NCI-H187 treated with DMSO at 0.1 percent for 48 hours (cell line): ENCODE data around the gene KLF7.
A peak's percentile ranks its signal among the peaks of the same experiment; 100 is the strongest.

ENCODE experiments used
- DNase-seq: peaks from one replicate; lab custom pipeline; 2025; lab: John Stamatoyannopoulos, UW

KLF7 gene

GRCh38 chr2:207092818-207093217 is 72.9 kb downstream of the KLF7 start:
- no peak for DNase-seq

GRCh38 chr2:207091928-207092327 is 73.8 kb downstream of the KLF7 start:
- no peak for DNase-seq

GRCh38 chr2:207091176-207091575 is 74.6 kb downstream of the KLF7 start:
- no peak for DNase-seq

- no peak for DNase-seq
Observed at GRCh38 chr2:207090389-207090788, 75.4 kb downstream of the KLF7 start.

GRCh38 chr2:207088839-207089238 is 76.9 kb downstream of the KLF7 start:
- peak; percentile 34 for DNase-seq

GRCh38 chr2:207088276-207088675 is 77.5 kb downstream of the KLF7 start:
- peak; percentile 64 for DNase-seq

GRCh38 chr2:207087046-207087902 is 78.5 kb downstream of the KLF7 start:
- DNase-seq: no peak

GRCh38 chr2:207086136-207086535 is 79.6 kb downstream of the KLF7 start:
- DNase-seq: no peak

GRCh38 chr2:207085110-207085509 is 80.6 kb downstream of the KLF7 start:
- no peak for DNase-seq

- no peak for DNase-seq
Observed at GRCh38 chr2:207083361-207084110, 82.2 kb downstream of the KLF7 start.

- no peak for DNase-seq
Observed at GRCh38 chr2:207082619-207083018, 83.1 kb downstream of the KLF7 start.

- no peak for DNase-seq
Observed at GRCh38 chr2:207078186-207078798, 87.5 kb downstream of the KLF7 start.

- DNase-seq: no peak
Observed at GRCh38 chr2:207077266-207077665, 88.5 kb downstream of the KLF7 start.

- DNase-seq: no peak
Observed at GRCh38 chr2:207075456-207075855, 90.3 kb downstream of the KLF7 start.

- DNase-seq: no peak
Observed at GRCh38 chr2:207073801-207074678, 91.7 kb downstream of the KLF7 start.

- DNase-seq: no peak
Observed at GRCh38 chr2:207073412-207073800, 92.3 kb downstream of the KLF7 start.

- no peak for DNase-seq
Observed at GRCh38 chr2:207072571-207072970, 93.2 kb downstream of the KLF7 start.

GRCh38 chr2:207071820-207072219 is 93.9 kb downstream of the KLF7 start:
- no peak for DNase-seq

- DNase-seq: no peak
Observed at GRCh38 chr2:207067473-207067872, 98.3 kb downstream of the KLF7 start.

- DNase-seq: no peak
Observed at GRCh38 chr2:207066791-207067460, 98.8 kb downstream of the KLF7 start.

GRCh38 chr2:207066166-207066565 is 99.6 kb downstream of the KLF7 start:
- no peak for DNase-seq
